Gastroesophageal sphincter (tissue), 3 donors: ENCODE measurements around the gene CEP89.

Experiments
- POLR2AphosphoS5 ChIP-seq: sonication (generic); formaldehyde crosslinking; IDR thresholded peaks from one replicate; pipeline ENCODE4 v1.6.1; 2017; ENCODE audit warnings: antibody characterized with exemption
- TF ChIP-seq, protein P1 (sequence below), 4 experiments: fragments of 200-600 bp in 2 of 4; fragments of 450-650 bp in 2 of 4; sonication (generic) in 1 of 4; IDR thresholded peaks; one replicate each; pipeline ENCODE4 v1.5.1; 2017 to 2019; ENCODE audit warnings: antibody characterized with exemption in 4 of 4, mild to moderate bottlenecking in 2 of 4, moderate library complexity in 2 of 4

DNA sequence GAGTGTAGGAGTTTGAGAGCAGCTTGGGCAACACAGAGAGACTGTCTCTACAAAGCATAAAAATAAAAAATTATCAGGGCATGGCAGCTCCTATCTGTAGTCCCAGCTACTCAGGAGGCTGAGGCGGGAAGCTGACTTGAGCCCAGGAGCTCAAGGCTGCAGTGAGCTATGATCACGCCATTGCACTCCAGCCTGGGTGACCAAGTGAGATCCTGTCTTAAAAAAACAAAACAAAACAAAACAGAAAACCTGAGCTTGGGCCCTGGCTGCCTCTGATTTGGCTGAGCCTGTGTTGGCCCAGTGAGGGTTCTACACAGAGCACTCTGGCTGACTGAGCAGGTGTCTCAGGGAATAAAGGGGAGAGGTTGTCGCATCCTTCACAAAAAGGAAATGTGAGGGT, 110.2 kb downstream of the CEP89 start:
- TF ChIP-seq, protein P1, sequence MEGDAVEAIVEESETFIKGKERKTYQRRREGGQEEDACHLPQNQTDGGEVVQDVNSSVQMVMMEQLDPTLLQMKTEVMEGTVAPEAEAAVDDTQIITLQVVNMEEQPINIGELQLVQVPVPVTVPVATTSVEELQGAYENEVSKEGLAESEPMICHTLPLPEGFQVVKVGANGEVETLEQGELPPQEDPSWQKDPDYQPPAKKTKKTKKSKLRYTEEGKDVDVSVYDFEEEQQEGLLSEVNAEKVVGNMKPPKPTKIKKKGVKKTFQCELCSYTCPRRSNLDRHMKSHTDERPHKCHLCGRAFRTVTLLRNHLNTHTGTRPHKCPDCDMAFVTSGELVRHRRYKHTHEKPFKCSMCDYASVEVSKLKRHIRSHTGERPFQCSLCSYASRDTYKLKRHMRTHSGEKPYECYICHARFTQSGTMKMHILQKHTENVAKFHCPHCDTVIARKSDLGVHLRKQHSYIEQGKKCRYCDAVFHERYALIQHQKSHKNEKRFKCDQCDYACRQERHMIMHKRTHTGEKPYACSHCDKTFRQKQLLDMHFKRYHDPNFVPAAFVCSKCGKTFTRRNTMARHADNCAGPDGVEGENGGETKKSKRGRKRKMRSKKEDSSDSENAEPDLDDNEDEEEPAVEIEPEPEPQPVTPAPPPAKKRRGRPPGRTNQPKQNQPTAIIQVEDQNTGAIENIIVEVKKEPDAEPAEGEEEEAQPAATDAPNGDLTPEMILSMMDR (IDR thresholded peaks at IDR 0.05): no peak
- no peak for TF ChIP-seq POLR2AphosphoS5
